NOMO-1 (cell line): ENCODE data around the gene CTAGE9.
"Not testable (repeated sequence)": the region's sequence is repeated elsewhere in the genome, so short reads cannot be mapped to it uniquely, and the experiment has no call there.

Source experiments
- DNase-seq, 2 experiments: peaks; one replicate each; lab custom pipeline; 2025; ENCODE audit not compliant: unreplicated experiment in 2 of 2; lab: John Stamatoyannopoulos, UW

CTAGE9 gene

GRCh38 chr6:131730264-131730663 is 19.4 kb upstream of the CTAGE9 start:
- DNase-seq, result no peak

- DNase-seq, result no peak
These were observed 18.7 kb upstream of the CTAGE9 start for GRCh38 chr6:131729550-131729949.

GRCh38 chr6:131728296-131728939 is 17.6 kb upstream of the CTAGE9 start:
- DNase-seq, result no peak

- DNase-seq, result no peak
These were observed 17.1 kb upstream of the CTAGE9 start for GRCh38 chr6:131727868-131728267.

GRCh38 chr6:131727467-131727866 is 16.6 kb upstream of the CTAGE9 start:
- no peak for DNase-seq

GRCh38 chr6:131724114-131724513 is 13.3 kb upstream of the CTAGE9 start:
- DNase-seq, result no peak

GRCh38 chr6:131721161-131721560 is 10.3 kb upstream of the CTAGE9 start:
- no peak for DNase-seq

GRCh38 chr6:131717836-131718542 is 7.2 kb upstream of the CTAGE9 start:
- no peak for DNase-seq

- DNase-seq, result not testable (repeated sequence)
These were observed 4.8 kb upstream of the CTAGE9 start for GRCh38 chr6:131715567-131715966.

GRCh38 chr6:131703905-131704304 is 6.9 kb downstream of the CTAGE9 start:
- DNase-seq, result not testable (repeated sequence)

- DNase-seq, result not testable (repeated sequence)
These were observed 10.0 kb downstream of the CTAGE9 start for GRCh38 chr6:131700851-131701250.

- DNase-seq, result no peak
These were observed 13.9 kb downstream of the CTAGE9 start for GRCh38 chr6:131696956-131697355.

GRCh38 chr6:131694832-131695426 is 15.9 kb downstream of the CTAGE9 start:
- peak in 1 of 2 experiments; percentile 28 for DNase-seq

GRCh38 chr6:131693384-131693783 is 17.4 kb downstream of the CTAGE9 start:
- no peak for DNase-seq

GRCh38 chr6:131692589-131692988 is 18.2 kb downstream of the CTAGE9 start:
- no peak for DNase-seq

- no peak for DNase-seq
These were observed 18.8 kb downstream of the CTAGE9 start for GRCh38 chr6:131692031-131692430.

- no peak for DNase-seq
These were observed 22.5 kb downstream of the CTAGE9 start for GRCh38 chr6:131688286-131688685.

- DNase-seq, result no peak
These were observed 23.8 kb downstream of the CTAGE9 start for GRCh38 chr6:131687022-131687421.

- DNase-seq, result no peak
These were observed 25.5 kb downstream of the CTAGE9 start for GRCh38 chr6:131685266-131685780.

- no peak for DNase-seq
These were observed 27.3 kb downstream of the CTAGE9 start for GRCh38 chr6:131683479-131683878.

GRCh38 chr6:131682442-131682841 is 28.4 kb downstream of the CTAGE9 start:
- no peak for DNase-seq

- no peak for DNase-seq
These were observed 29.2 kb downstream of the CTAGE9 start for GRCh38 chr6:131681585-131681984.
